HL-60 (cell line): ENCODE data around the gene BCAN.
"Not testable (repeated sequence)": the region's sequence is repeated elsewhere in the genome, so short reads cannot be mapped to it uniquely, and the experiment has no call there.

Experiments used
- DNase-seq, 2 experiments: peaks; one replicate each; pipeline ENCODE4 v3.0.0-alpha.2; 2010 to 2020; ENCODE audit warnings: low read depth in 1 of 2, low spot score in 1 of 2
- H3K27ac ChIP-seq: fragments of 250-450 bp; sonication (Bioruptor Pico); replicated peaks from 2 replicates; pipeline ENCODE4 v1.5.1; 2020; ENCODE audit warnings: mild to moderate bottlenecking, moderate library complexity
- H3K27me3 ChIP-seq: fragments of 250-450 bp; sonication (Bioruptor Pico); 2 replicates; pipeline ENCODE4 v1.5.1; 2021; ENCODE audit warnings: mild to moderate bottlenecking, moderate library complexity; ENCODE audit not compliant: insufficient read depth, poor library complexity, severe bottlenecking
- H3K4me3 ChIP-seq: replicated peaks from 2 replicates; pipeline ENCODE4 v1.5.1; 2011; ENCODE audit warnings: mild to moderate bottlenecking, control low read depth, low read length; ENCODE audit not compliant: insufficient read depth
- CTCF ChIP-seq: IDR thresholded peaks from one replicate; pipeline ENCODE4 v1.5.1; 2011; ENCODE audit warnings: low read length, control low read depth, inconsistent platforms; ENCODE audit not compliant: insufficient read depth
- GABPA ChIP-seq: IDR thresholded peaks from 2 replicates; pipeline ENCODE4 v1.6.1; 2012; ENCODE audit warnings: low read depth
- POLR2AphosphoS5 ChIP-seq: IDR thresholded peaks from 2 replicates; pipeline ENCODE4 v1.6.1; 2012; ENCODE audit warnings: low read depth
- TF ChIP-seq, protein P1 (sequence below): IDR thresholded peaks from 2 replicates; pipeline ENCODE4 v1.6.1; 2012; ENCODE audit warnings: low read depth; ENCODE audit not compliant: insufficient replicate concordance

The BCAN gene

DNA sequence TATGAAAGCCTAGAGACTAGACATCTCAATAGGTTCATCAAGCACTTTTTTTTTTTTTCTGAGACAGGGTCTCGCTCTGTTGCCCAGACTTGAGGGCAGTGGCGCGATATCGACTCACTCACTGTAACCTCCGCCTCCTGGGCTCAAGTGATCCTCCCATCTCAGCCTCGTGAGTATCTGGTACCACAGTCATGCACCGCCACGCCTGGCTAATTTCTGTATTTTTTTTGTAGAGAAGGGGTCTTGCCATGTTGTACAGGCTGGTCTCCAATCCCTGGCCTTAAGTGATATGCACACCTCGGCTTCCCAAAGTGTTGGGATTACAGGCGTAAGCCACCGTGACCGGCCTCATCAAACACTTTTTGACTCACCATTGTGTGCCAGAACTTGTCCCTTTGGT is 40.0 kb upstream of the BCAN start:
- Histone ChIP-seq H3K27me3 (no peaks in the 10 kb centered on the region), H3K4me3 (peak overlapping the region; percentile 84), H3K27ac (peak overlapping the region; percentile 82; the same call in 1 of the 2 replicates)
- TF ChIP-seq, protein P1, sequence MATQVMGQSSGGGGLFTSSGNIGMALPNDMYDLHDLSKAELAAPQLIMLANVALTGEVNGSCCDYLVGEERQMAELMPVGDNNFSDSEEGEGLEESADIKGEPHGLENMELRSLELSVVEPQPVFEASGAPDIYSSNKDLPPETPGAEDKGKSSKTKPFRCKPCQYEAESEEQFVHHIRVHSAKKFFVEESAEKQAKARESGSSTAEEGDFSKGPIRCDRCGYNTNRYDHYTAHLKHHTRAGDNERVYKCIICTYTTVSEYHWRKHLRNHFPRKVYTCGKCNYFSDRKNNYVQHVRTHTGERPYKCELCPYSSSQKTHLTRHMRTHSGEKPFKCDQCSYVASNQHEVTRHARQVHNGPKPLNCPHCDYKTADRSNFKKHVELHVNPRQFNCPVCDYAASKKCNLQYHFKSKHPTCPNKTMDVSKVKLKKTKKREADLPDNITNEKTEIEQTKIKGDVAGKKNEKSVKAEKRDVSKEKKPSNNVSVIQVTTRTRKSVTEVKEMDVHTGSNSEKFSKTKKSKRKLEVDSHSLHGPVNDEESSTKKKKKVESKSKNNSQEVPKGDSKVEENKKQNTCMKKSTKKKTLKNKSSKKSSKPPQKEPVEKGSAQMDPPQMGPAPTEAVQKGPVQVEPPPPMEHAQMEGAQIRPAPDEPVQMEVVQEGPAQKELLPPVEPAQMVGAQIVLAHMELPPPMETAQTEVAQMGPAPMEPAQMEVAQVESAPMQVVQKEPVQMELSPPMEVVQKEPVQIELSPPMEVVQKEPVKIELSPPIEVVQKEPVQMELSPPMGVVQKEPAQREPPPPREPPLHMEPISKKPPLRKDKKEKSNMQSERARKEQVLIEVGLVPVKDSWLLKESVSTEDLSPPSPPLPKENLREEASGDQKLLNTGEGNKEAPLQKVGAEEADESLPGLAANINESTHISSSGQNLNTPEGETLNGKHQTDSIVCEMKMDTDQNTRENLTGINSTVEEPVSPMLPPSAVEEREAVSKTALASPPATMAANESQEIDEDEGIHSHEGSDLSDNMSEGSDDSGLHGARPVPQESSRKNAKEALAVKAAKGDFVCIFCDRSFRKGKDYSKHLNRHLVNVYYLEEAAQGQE: no peak
- no peak for TF ChIP-seq CTCF
- TF ChIP-seq POLR2AphosphoS5: no peak
- TF ChIP-seq GABPA: no peak
- no peak for DNase-seq

- Histone ChIP-seq H3K4me3 (no peak overlapping the region), H3K27ac (no peak overlapping the region), H3K27me3 (no peaks in the 10 kb centered on the region)
- peak; percentile 15 for TF ChIP-seq CTCF
- TF ChIP-seq, protein P1: no peak
- peak in 1 of 2 experiments; percentile 41 for DNase-seq
These were observed 39.3 kb upstream of the BCAN start for GRCh38 chr1:156602557-156602993.

DNA sequence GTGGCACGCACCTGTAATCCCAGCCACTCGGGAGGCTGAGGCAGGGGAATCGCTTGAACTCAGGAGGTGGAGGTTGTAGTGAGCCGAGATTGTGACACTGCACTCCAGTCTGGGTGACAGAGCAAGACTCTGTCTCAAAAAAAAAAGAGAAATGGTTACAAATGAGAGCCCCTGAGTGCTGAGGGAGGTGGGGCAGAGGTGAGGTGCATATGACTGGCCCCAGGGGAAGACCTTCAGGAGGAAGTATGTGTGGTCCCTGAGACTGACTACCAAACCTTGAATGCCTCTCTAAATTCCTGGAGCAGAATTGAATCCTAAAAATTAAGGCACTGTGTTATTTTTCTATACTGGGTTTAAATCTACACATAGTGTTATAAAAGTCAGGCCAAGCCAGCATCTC is 34.6 kb upstream of the BCAN start:
- H3K27ac ChIP-seq, H3K27me3 ChIP-seq, H3K4me3 ChIP-seq, DNase-seq: not testable (repeated sequence)

DNA sequence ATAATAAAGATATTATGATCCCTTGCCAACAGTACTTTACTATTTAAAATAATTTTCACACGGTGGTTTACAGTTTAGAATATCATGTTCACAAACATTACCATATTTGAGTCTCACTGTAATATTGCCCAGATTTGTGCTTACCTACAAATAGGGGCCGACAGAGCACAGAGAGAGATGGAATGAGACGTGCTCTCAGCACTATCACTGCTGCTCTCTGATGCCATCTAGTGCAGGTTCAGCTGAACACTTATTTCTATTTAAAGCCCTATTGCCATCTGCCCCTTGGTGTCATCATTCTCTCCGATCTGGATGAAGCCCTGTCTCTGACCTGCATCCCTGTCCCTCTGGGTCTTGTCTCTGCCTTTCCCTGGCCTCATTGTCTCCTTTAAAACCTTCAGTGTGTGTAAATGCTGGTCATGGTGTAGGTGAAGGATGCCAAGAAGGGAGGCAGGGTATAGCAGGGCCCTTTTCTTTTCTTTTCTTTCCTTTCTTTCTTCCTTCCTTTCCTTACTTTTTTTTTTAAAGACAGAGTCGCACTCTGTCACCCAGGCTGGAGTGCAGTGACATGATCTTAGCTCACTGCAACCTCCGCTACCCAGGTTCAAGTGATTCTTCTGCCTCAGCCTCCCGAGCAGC is 33.8 kb upstream of the BCAN start:
- Histone ChIP-seq H3K27me3 (no peaks in the 10 kb centered on the region), H3K27ac (no peak overlapping the region), H3K4me3 (no peak overlapping the region)
- TF ChIP-seq GABPA: no peak
- TF ChIP-seq CTCF: peak; percentile 78
- peak; percentile 61 to 74 for DNase-seq
